HG03280 (cell line): ENCODE measurements around the gene PLEKHF1.
A peak's percentile ranks its signal among the peaks of the same experiment; 100 is the strongest.
"Not testable (repeated sequence)": the region's sequence is repeated elsewhere in the genome, so short reads cannot be mapped to it uniquely, and the experiment has no call there.

Source experiments
- ATAC-seq: cut with Tn5 transposase; IDR thresholded peaks from one replicate; pipeline ENCODE4 v1.9.1; 2021; ENCODE audit warnings: mild to moderate bottlenecking, moderate library complexity; ENCODE audit not compliant: unreplicated experiment

Gene PLEKHF1

GRCh38 chr19:29663861-29664752 is 1.2 kb upstream of the PLEKHF1 start:
- no peak for ATAC-seq

GRCh38 chr19:29664753-29665214 is 477 bp upstream of the PLEKHF1 start:
- ATAC-seq = no peak

- ATAC-seq = peak; percentile 20
Measured at GRCh38 chr19:29665826-29666577, 741 bp downstream of the PLEKHF1 start.

GRCh38 chr19:29666578-29667386 is 1.5 kb downstream of the PLEKHF1 start:
- ATAC-seq = no peak

DNA sequence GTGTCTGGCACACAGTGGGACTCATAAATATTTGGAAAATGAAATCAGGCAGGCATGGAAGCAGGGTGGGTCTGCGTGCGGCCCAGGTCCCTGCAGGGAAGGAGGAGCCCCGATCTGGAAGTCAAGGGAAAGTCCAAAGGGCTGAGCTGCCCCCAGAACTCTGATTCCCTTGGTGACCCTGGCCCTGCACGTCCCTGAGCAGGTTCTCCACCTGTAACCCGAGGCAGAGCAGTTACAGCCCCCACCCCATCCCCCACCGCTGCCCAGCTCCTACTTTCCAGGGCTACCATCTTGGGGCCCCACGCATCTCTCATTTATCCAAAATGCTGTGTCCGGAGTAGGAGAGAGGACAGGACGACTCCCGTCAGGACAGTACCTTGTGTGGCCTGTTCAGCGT is 2.1 kb downstream of the PLEKHF1 start:
- no peak for ATAC-seq

DNA sequence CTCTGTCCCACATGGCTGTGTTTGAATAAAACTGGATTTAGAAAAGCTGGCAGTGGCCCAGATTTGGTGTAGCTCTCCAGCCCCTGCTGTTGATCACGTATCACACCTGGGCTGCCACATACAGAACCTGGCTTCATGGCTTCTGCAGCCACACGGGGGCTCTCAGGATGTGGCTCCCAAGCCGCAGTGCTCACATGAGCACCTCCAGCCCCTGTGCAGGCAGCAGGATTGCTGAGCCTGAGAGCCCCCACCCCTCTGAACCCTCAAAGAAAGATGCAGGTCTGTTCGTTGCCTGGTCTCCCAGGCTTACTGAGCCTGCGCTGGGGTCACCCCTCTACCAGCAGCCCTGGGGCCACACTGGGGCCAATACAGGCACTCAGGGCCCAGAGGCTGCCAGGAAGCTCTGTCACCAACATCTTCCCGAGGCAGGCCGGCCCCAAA is 2.7 kb downstream of the PLEKHF1 start:
- ATAC-seq = no peak

DNA sequence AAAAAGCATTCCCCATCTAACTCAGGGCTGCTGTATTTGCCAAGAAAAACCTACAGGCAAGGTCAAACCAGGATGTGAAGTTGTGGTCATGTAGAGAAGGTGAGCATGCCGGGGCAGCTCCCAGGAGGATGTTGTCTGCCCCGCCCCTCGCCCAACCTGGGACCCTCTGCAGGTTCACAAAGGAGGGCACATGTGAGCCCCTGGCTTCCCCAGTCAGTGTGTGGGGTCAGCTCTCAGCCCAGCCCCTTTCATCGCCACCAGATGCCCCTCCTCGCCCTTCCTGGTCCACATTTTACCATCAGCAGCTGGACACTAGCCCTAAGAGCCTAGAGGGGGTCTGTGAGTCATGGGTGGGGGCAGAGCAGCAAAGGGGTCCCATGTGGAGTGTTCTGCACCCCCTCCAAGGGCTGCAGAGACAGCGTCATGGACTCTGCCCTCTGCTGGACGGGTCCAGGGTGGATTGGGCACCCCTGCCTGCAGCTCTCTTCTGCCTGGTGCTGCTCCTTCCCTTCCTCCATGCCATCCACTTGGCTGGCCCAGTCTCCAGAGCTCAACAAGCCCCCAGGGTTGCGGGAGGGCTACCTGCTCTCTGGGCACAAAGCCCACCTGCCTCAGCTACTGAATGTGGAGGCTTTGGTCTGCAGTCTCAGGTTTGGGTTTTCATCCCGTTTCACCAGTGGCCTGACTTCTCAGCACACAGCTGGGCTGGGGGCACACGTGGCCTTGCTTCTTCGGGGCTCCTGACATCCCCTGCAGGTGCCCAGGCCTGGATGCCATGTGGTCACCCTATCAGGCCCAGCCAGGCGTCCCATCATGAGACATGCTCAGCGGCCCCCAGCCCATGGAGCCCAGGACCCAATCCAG is 3.7 kb downstream of the PLEKHF1 start:
- no peak for ATAC-seq

- ATAC-seq = no peak
Measured at GRCh38 chr19:29670255-29670654, 5.0 kb downstream of the PLEKHF1 start.

- not testable (repeated sequence) for ATAC-seq
Measured at GRCh38 chr19:29671026-29671392, 5.7 kb downstream of the PLEKHF1 start.

- peak; percentile 80 for ATAC-seq
Measured at GRCh38 chr19:29671393-29672160, 6.3 kb downstream of the PLEKHF1 start.

DNA sequence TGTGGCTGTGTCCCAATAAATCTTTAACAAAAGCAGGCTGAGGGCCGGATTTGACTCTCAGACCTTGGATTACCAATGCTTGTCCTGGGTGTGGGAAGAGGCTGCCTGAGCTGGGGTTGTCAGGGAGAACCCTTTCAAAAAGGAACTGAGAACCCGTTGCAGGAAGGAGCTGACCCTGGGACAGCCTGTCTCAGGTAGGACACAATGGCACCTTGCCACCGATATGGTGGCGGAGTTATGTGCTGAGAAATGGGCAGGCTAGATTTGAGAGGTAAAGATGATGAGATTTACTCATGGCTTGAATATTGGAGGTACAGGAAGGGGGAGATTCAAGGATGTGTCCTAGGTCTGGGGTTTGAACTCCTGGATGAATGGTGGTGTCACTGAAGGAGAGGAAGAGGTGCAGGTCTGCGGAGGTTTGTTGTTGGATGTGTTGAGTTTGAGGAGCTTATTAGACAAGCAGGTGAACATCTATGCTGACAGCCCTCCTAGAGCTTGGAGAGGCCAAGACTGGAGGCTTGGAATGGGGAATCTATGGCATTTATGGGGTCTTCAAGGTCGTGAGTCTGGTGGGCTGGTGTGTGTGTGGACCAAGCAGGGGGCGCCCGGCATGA is 7.2 kb downstream of the PLEKHF1 start:
- no peak for ATAC-seq

DNA sequence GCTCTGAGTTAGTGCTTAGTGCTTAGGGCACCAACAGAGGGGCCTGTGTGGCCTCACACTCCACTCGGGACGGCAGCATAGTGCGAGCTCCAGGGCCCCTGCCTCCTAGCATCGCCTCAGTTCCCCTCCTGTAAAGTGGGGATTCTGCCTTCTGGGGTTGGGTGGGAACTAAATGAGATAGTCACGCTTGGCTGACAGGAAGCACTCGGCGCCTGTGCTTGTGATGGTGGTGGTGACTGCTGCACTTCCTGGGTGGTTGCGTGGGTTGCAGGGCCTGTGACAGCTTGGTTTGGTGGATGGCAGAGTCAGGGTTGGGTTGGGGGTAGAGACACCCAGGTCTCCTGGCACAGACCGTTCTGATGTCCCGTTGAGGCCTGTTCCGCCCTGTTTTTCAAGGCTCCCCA is 7.7 kb downstream of the PLEKHF1 start:
- no peak for ATAC-seq

DNA sequence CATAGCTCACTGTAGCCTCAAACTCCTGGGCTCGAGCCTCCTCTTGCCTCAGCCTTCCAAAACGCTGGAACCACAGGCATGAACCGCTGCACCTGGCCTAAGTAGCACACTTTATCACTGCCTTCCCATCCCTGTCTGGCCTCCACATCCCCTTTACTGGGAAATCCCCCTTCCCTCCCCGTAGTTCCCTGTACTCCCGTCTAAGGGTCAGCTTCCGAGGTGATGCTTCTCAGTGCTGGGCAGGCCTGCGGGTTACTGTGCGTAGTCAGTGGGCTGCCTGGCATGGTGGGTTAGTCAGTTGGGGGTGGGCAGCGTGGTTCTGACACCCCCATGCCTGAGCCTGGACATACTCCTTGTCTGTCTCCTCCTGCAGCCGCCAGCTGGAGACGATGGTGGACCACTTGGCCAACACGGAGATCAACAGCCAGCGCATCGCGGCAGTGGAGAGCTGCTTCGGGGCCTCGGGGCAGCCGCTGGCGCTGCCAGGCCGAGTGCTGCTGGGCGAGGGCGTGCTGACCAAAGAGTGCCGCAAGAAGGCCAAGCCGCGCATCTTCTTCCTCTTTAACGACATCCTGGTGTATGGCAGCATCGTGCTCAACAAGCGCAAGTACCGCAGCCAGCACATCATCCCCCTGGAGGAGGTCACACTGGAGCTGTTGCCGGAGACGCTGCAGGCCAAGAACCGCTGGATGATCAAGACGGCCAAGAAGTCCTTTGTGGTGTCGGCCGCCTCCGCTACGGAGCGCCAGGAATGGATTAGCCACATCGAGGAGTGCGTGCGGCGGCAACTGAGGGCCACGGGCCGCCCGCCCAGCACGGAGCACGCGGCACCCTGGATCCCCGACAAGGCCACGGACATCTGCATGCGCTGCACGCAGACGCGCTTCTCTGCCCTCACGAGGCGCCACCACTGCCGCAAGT is 8.4 kb downstream of the PLEKHF1 start:
- ATAC-seq = no peak

GRCh38 chr19:29674374-29675119 is 9.3 kb downstream of the PLEKHF1 start:
- no peak for ATAC-seq

DNA sequence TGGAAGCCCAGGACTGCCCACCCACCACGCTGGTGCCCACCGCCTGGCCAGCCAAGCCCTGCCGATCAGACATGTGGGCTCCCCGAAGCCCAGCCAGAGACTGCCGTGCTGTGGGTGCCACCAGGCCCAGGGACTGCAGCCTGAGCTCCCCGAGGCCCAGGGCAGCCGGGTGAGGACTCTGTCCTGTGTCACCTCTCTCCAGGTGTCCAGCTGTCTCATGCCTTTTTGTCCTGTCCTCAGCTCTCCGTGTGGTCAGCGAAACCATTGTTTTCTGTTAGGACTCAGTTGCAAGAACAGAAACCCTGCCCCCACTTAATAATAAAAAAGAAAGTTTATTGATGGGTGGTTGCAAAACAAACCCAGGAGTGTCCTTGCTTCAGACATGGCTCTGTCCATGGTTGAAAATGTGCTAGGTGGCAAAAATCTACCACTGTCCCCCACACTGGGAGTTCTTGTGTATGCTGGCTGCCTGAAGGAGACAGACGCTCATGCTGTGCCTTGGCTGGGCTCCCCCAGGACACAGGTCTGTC is 9.9 kb downstream of the PLEKHF1 start:
- no peak for ATAC-seq

GRCh38 chr19:29675650-29676186 is 10.5 kb downstream of the PLEKHF1 start:
- no peak for ATAC-seq

DNA sequence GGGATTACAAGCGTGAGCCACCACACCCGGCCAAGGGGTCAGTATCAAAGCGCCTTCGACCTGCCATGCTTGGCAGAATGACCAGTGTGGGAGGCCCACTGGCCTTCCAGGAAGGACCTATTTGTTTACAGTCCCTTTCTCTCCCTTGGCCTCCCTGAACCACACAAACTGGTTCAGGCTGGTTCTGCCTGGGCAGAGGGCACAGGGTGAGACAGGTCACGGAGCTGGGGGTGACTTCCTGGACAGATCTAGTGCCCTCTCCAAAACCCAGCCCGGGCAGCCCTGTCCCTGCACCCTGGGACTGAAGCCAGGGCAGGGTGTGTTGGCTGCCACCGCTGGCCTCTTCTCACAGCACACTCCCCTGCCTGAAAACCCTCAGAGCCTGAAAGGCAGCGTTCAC is 11.3 kb downstream of the PLEKHF1 start:
- no peak for ATAC-seq
